PC-9 (cell line): ENCODE measurements around the gene DNAAF3. TPM values are rescaled to one million over a fixed set of nuclear protein-coding genes. Genes with fewer than 3 reads are reported as not detected.
A peak's percentile ranks its signal among the peaks of the same experiment; 100 is the strongest.

ENCODE experiments used
- BruUV-seq: library from RNA; stranded (reverse); fragments of 400-500 nt; replicated peaks from 2 replicates; lab custom pipeline; 2021; lab: Mats Ljungman, UMichigan
- CTCF ChIA-PET: fragments of 300-600 bp; sonication (Branson Sonifier 250); formaldehyde crosslinking; loops from one replicate; lab custom pipeline; 2022; ENCODE audit warnings: antibody characterized with exemption; lab: Charles Lee
- POLR2A ChIA-PET: fragments of 300-600 bp; sonication (Branson Sonifier 250); formaldehyde crosslinking; loops from one replicate; lab custom pipeline; 2022; ENCODE audit warnings: antibody characterized with exemption; ENCODE audit not compliant: unreplicated experiment; lab: Charles Lee
- DNase-seq, 2 experiments: peaks; one replicate each; pipeline versions ENCODE4 v3.0.0 to v3.0.0-alpha.2; 2015 to 2022; ENCODE audit warnings: mixed read lengths in 1 of 2
- H2AFZ ChIP-seq: fragments of 200-600 bp; sonication (generic); 2 replicates; pipeline ENCODE4 v1.8.1; 2017; ENCODE audit warnings: antibody characterized with exemption
- H3F3A ChIP-seq: fragments of 200-600 bp; sonication (generic); 2 replicates; pipeline ENCODE4 v1.8.1; 2017; ENCODE audit warnings: antibody characterized with exemption, mild to moderate bottlenecking, low read depth; ENCODE audit not compliant: insufficient read depth
- H3K27ac ChIP-seq: fragments of 200-600 bp; sonication (generic); 2 replicates; pipeline ENCODE4 v1.6.1; 2016; ENCODE audit warnings: mixed run types
- H3K27me3 ChIP-seq: fragments of 200-600 bp; sonication (generic); 2 replicates; pipeline ENCODE4 v1.6.1; 2016; ENCODE audit warnings: low read depth, mixed run types; ENCODE audit not compliant: insufficient read depth
- H3K36me3 ChIP-seq: fragments of 200-600 bp; sonication (generic); 2 replicates; pipeline ENCODE4 v1.6.1; 2016; ENCODE audit warnings: low read depth, mixed run types
- H3K4me1 ChIP-seq: fragments of 200-600 bp; sonication (generic); replicated peaks from 2 replicates; pipeline ENCODE4 v1.6.1; 2016; ENCODE audit warnings: mixed run types; ENCODE audit not compliant: insufficient read depth
- H3K4me2 ChIP-seq: fragments of 200-600 bp; sonication (generic); 2 replicates; pipeline ENCODE4 v1.6.1; 2017; ENCODE audit warnings: mixed run types
- H3K4me3 ChIP-seq: fragments of 200-600 bp; sonication (generic); 2 replicates; pipeline ENCODE4 v1.6.1; 2016; ENCODE audit warnings: mixed run types
- H3K79me2 ChIP-seq: fragments of 200-600 bp; sonication (generic); 2 replicates; pipeline ENCODE4 v1.6.1; 2017; ENCODE audit warnings: low read depth, mixed run types
- H3K9me2 ChIP-seq: fragments of 200-600 bp; sonication (generic); 2 replicates; pipeline ENCODE4 v1.8.1; 2017; ENCODE audit warnings: mild to moderate bottlenecking; ENCODE audit not compliant: insufficient read depth
- H3K9me3 ChIP-seq: fragments of 200-600 bp; sonication (generic); 2 replicates; pipeline ENCODE4 v1.8.1; 2016; ENCODE audit warnings: low read depth; ENCODE audit not compliant: insufficient read depth
- H4K20me1 ChIP-seq: fragments of 200-600 bp; sonication (generic); 2 replicates; pipeline ENCODE4 v1.8.1; 2017; ENCODE audit not compliant: insufficient read depth
- EZH2 ChIP-seq: fragments of 200-600 bp; sonication (generic); IDR thresholded peaks from 2 replicates; pipeline ENCODE4 v1.8.0; 2017; ENCODE audit warnings: antibody characterized with exemption, low read depth
- intact Hi-C: fragments of 100-400 bp; cut with micrococcal nuclease; formaldehyde crosslinking; loops from one replicate; pipeline ENCODE4 v1.10.0; 2022; ENCODE audit not compliant: unreplicated experiment
- total RNA-seq: library from RNA; stranded (reverse); gene quantifications from 2 replicates; pipeline ENCODE4 v1.2.3, GENCODE V29; 2021
- TF ChIP-seq, protein P1 (sequence below): fragments of 200-600 bp; sonication (generic); conservative IDR thresholded peaks from 2 replicates; pipeline ENCODE4 v1.6.1; 2017; ENCODE audit warnings: mixed run types, antibody characterized with exemption, mild to moderate bottlenecking, moderate library complexity

Gene DNAAF3
- total RNA-seq, 1 experiment from 2014 or later: 51.8 TPM

GRCh38 chr19:55116232-55116858 lies 50.1 kb downstream of the DNAAF3 start:
- Histone ChIP-seq H3K27ac (no peak overlapping the region), H3K4me3 (peak overlapping the region; percentile 99), H3K9me2 (no peaks in the 10 kb centered on the region), H3K4me2 (peak overlapping the region; percentile 100), H3K27me3 (no peaks in the 10 kb centered on the region), H3K36me3 (no peaks in the 10 kb centered on the region; the same call in 1 of the 2 replicates), H3K4me1 (peaks cover 22% of the 10 kb centered on the region), H3K79me2 (peaks cover 53% of the 10 kb centered on the region), H2AFZ (peak overlapping the region; percentile 89), H3F3A (peaks cover 17% of the 10 kb centered on the region), H4K20me1 (peaks cover 47% of the 10 kb centered on the region), H3K9me3 (no peaks in the 10 kb centered on the region)
- peak in 1 of 2 experiments; percentile 29 for DNase-seq
- CTCF ChIA-PET: no interaction called here
- POLR2A ChIA-PET: no interaction called here
- intact Hi-C loops: loop anchor here (2.0 kb wide), 2 partner anchors 48 to 50 kb away; partner anchors contain the start of gene DNAAF3
- TF ChIP-seq, protein P1, sequence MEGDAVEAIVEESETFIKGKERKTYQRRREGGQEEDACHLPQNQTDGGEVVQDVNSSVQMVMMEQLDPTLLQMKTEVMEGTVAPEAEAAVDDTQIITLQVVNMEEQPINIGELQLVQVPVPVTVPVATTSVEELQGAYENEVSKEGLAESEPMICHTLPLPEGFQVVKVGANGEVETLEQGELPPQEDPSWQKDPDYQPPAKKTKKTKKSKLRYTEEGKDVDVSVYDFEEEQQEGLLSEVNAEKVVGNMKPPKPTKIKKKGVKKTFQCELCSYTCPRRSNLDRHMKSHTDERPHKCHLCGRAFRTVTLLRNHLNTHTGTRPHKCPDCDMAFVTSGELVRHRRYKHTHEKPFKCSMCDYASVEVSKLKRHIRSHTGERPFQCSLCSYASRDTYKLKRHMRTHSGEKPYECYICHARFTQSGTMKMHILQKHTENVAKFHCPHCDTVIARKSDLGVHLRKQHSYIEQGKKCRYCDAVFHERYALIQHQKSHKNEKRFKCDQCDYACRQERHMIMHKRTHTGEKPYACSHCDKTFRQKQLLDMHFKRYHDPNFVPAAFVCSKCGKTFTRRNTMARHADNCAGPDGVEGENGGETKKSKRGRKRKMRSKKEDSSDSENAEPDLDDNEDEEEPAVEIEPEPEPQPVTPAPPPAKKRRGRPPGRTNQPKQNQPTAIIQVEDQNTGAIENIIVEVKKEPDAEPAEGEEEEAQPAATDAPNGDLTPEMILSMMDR: no peak
- no peak for TF ChIP-seq EZH2
- BruUV-seq: TSS peak; percentile 55

- Histone ChIP-seq H3F3A (peaks cover 12% of the 10 kb centered on the region; the same call in 1 of the 2 replicates), H3K79me2 (peaks cover 57% of the 10 kb centered on the region)
Measured at GRCh38 chr19:55115446-55116065, 50.9 kb downstream of the DNAAF3 start.

DNA sequence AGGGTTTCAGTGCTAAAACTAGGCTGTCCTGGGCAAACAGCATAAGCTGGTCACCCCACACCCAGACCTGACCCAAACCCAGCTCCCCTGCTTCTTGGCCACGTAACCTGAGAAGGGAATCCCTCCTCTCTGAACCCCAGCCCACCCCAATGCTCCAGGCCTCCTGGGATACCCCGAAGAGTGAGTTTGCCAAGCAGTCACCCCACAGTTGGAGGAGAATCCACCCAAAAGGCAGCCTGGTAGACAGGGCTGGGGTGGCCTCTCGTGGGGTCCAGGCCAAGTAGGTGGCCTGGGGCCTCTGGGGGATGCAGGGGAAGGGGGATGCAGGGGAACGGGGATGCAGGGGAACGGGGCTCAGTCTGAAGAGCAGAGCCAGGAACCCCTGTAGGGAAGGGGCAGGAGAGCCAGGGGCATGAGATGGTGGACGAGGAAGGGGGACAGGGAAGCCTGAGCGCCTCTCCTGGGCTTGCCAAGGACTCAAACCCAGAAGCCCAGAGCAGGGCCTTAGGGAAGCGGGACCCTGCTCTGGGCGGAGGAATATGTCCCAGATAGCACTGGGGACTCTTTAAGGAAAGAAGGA lies 51.8 kb downstream of the DNAAF3 start:
- H3K27me3 ChIP-seq: no peaks in the 10 kb centered on the region
- H4K20me1 ChIP-seq: peaks cover 51% of the 10 kb centered on the region
- no peak overlapping the region for H3K27ac ChIP-seq
- H3K79me2 ChIP-seq: peaks cover 57% of the 10 kb centered on the region
- no peaks in the 10 kb centered on the region; the same call in 1 of the 2 replicates for H3K36me3 ChIP-seq
- intact Hi-C loops: no loop called here
- no peaks in the 10 kb centered on the region for H3K9me2 ChIP-seq
- H3K4me1 ChIP-seq: peaks cover 22% of the 10 kb centered on the region
- DNase-seq: no peak
- CTCF ChIA-PET: no interaction called here
- no peak overlapping the region for H2AFZ ChIP-seq
- POLR2A ChIA-PET: no interaction called here
- no peaks in the 10 kb centered on the region for H3K9me3 ChIP-seq
- BruUV-seq: no TSS peak
- no peak overlapping the region for H3K4me3 ChIP-seq
- peaks cover 12% of the 10 kb centered on the region; the same call in 1 of the 2 replicates for H3F3A ChIP-seq
- H3K4me2 ChIP-seq: peak overlapping the region; percentile 100; the same call in 1 of the 2 replicates
- no peak for TF ChIP-seq EZH2
- TF ChIP-seq, protein P1: no peak

More at GRCh38 chr19:55115446-55116065, 50.9 kb downstream of the DNAAF3 start:
- H3K27ac ChIP-seq: no peak overlapping the region
- peak overlapping the region; percentile 99; the same call in 1 of the 2 replicates for H3K4me3 ChIP-seq
- DNase-seq: no peak
- peaks cover 22% of the 10 kb centered on the region for H3K4me1 ChIP-seq
- H3K9me3 ChIP-seq: no peaks in the 10 kb centered on the region
- no peak for TF ChIP-seq EZH2
- no TSS peak for BruUV-seq
- ChIA-PET POLR2A (no interaction called here), CTCF (no interaction called here)
- H3K9me2 ChIP-seq: no peaks in the 10 kb centered on the region
- intact Hi-C loops: loop anchor here (2.0 kb wide), 2 partner anchors 47 to 51 kb away; partner anchors contain the start of gene DNAAF3
- peaks cover 47% of the 10 kb centered on the region for H4K20me1 ChIP-seq
- no peaks in the 10 kb centered on the region for H3K27me3 ChIP-seq
- peak overlapping the region; percentile 100 for H3K4me2 ChIP-seq
- no peak overlapping the region for H2AFZ ChIP-seq
- H3K36me3 ChIP-seq: no peaks in the 10 kb centered on the region; the same call in 1 of the 2 replicates
